HG02759 (cell line): ENCODE data around the gene SH3GL1.

Source experiments
- ATAC-seq: cut with Tn5 transposase; IDR thresholded peaks from one replicate; pipeline ENCODE4 v1.9.1; 2021; ENCODE audit warnings: mild to moderate bottlenecking, moderate library complexity; ENCODE audit not compliant: unreplicated experiment

SH3GL1 gene

GRCh38 chr19:4431808-4432674 is 31.7 kb upstream of the SH3GL1 start:
- no peak for ATAC-seq

GRCh38 chr19:4431296-4431695 is 30.9 kb upstream of the SH3GL1 start:
- ATAC-seq: no peak

GRCh38 chr19:4430760-4431159 is 30.4 kb upstream of the SH3GL1 start:
- no peak for ATAC-seq

- ATAC-seq: no peak
Observed at GRCh38 chr19:4429771-4430171, 29.4 kb upstream of the SH3GL1 start.

GRCh38 chr19:4429256-4429655 is 28.9 kb upstream of the SH3GL1 start:
- ATAC-seq: no peak

GRCh38 chr19:4428326-4428975 is 28.1 kb upstream of the SH3GL1 start:
- no peak for ATAC-seq

- ATAC-seq: no peak
Observed at GRCh38 chr19:4425537-4425936, 25.2 kb upstream of the SH3GL1 start.

GRCh38 chr19:4423416-4424126 is 23.2 kb upstream of the SH3GL1 start:
- ATAC-seq: no peak

GRCh38 chr19:4416268-4416667 is 15.9 kb upstream of the SH3GL1 start:
- ATAC-seq: no peak

- no peak for ATAC-seq
Observed at GRCh38 chr19:4415352-4415751, 15.0 kb upstream of the SH3GL1 start.

- ATAC-seq: no peak
Observed at GRCh38 chr19:4414800-4415321, 14.5 kb upstream of the SH3GL1 start.

- no peak for ATAC-seq
Observed at GRCh38 chr19:4414144-4414799, 13.9 kb upstream of the SH3GL1 start.

- no peak for ATAC-seq
Observed at GRCh38 chr19:4413588-4413987, 13.2 kb upstream of the SH3GL1 start.

GRCh38 chr19:4409123-4409933 is 9.0 kb upstream of the SH3GL1 start:
- ATAC-seq: no peak

GRCh38 chr19:4406626-4407025 is 6.3 kb upstream of the SH3GL1 start:
- ATAC-seq: no peak

GRCh38 chr19:4405977-4406376 is 5.6 kb upstream of the SH3GL1 start:
- ATAC-seq: no peak

GRCh38 chr19:4403005-4403761 is 2.8 kb upstream of the SH3GL1 start:
- ATAC-seq: no peak

GRCh38 chr19:4402171-4403004 is 2.0 kb upstream of the SH3GL1 start, which contains the start of gene CHAF1A:
Gene CHAF1A (plus strand): TSS chr19:4402640. CDS start chr19:4402763, 123 bp downstream.
- peak; percentile 75 for ATAC-seq
